Panc1 (cell line): ENCODE measurements around the gene HHLA2. TPM values are rescaled to one million over a fixed set of nuclear protein-coding genes. Genes with fewer than 3 reads are reported as not detected.

Source experiments
- ATAC-seq: fragments of 200-7000 bp; cut with Tn5 transposase; 2 replicates; pipeline ENCODE4 v1.9.1; 2020; ENCODE audit warnings: mild to moderate bottlenecking, moderate library complexity
- BruUV-seq: library from RNA; stranded (reverse); fragments of 400-500 nt; replicated peaks from 2 replicates; lab custom pipeline; 2021; lab: Mats Ljungman, UMichigan
- CTCF ChIA-PET: fragments of 300-600 bp; sonication (Branson Sonifier 250); formaldehyde crosslinking; loops from one replicate; lab custom pipeline; 2022; ENCODE audit warnings: antibody characterized with exemption; lab: Charles Lee
- POLR2A ChIA-PET: fragments of 300-600 bp; sonication (Branson Sonifier 250); formaldehyde crosslinking; loops from one replicate; lab custom pipeline; 2022; ENCODE audit warnings: antibody characterized with exemption; lab: Charles Lee
- DNase-seq: peaks from one replicate; pipeline ENCODE4 v3.0.0-alpha.2; 2010; ENCODE audit warnings: low read depth, low spot score
- H3K27ac ChIP-seq: 2 replicates; pipeline ENCODE4 v1.5.1; 2011; ENCODE audit warnings: mild to moderate bottlenecking, low read length, inconsistent platforms
- H3K27me3 ChIP-seq: fragments of 200-500 bp; sonication (Bioruptor generic); 2 replicates; pipeline ENCODE4 v1.6.0; 2014; ENCODE audit warnings: low read length, inconsistent platforms; ENCODE audit not compliant: control insufficient read depth, insufficient read depth
- H3K36me3 ChIP-seq: fragments of 200-500 bp; sonication (Bioruptor generic); 2 replicates; pipeline ENCODE4 v1.5.1; 2014; ENCODE audit warnings: inconsistent platforms, mild to moderate bottlenecking, low read length, moderate library complexity; ENCODE audit not compliant: control insufficient read depth, insufficient read depth
- H3K4me1 ChIP-seq: 2 replicates; pipeline ENCODE4 v1.5.1; 2011; ENCODE audit warnings: inconsistent platforms, mild to moderate bottlenecking, low read length, moderate library complexity; ENCODE audit not compliant: control insufficient read depth, insufficient read depth
- H3K4me3 ChIP-seq, 2 experiments: 2 replicates each; pipeline ENCODE4 v1.5.1; 2011 to 2012; ENCODE audit warnings: low read depth in 2 of 2, low read length in 2 of 2, mild to moderate bottlenecking in 2 of 2, inconsistent platforms in 1 of 2, moderate library complexity in 1 of 2
- H3K9me3 ChIP-seq: fragments of 200-500 bp; sonication (Bioruptor generic); 2 replicates; pipeline ENCODE4 v1.5.1; 2014; ENCODE audit warnings: low read depth, mild to moderate bottlenecking, inconsistent platforms, low read length, moderate library complexity; ENCODE audit not compliant: control insufficient read depth, insufficient read depth
- POLR2AphosphoS5 ChIP-seq: IDR thresholded peaks from 2 replicates; pipeline ENCODE4 v1.6.1; 2012; ENCODE audit warnings: mild to moderate bottlenecking, low read depth, low read length, moderate library complexity
- SIN3A ChIP-seq: IDR thresholded peaks from 2 replicates; pipeline ENCODE4 v1.6.1; 2012; ENCODE audit warnings: low read depth, mild to moderate bottlenecking, low read length, moderate library complexity, borderline replicate concordance; ENCODE audit not compliant: insufficient read depth
- TCF7L2 ChIP-seq: IDR thresholded peaks from 2 replicates; pipeline ENCODE4 v1.6.1; 2011; ENCODE audit warnings: mild to moderate bottlenecking, low read depth, low read length, inconsistent platforms
- in situ Hi-C: cut with HindIII; loops from 2 replicates; pipeline ENCODE4 v1.10.0; 2016; ENCODE audit warnings: low sequenced_read_pairs, low pct_unique_long_range_greater_than_20kb
- intact Hi-C: fragments of 100-400 bp; cut with micrococcal nuclease; formaldehyde crosslinking; loops from one replicate; pipeline ENCODE4 v1.10.0; 2022; ENCODE audit not compliant: unreplicated experiment
- total RNA-seq: library from RNA; stranded (reverse); gene quantifications from one replicate; pipeline ENCODE4 v1.2.1, GENCODE V29; 2021; ENCODE audit not compliant: unreplicated experiment
- TF ChIP-seq, protein P1 (sequence below), 2 experiments: IDR thresholded peaks; 2 replicates each; pipeline ENCODE4 v1.6.1; 2011 to 2012; ENCODE audit warnings: low read depth in 2 of 2, control low read depth in 1 of 2, low read length in 1 of 2, mild to moderate bottlenecking in 1 of 2, moderate library complexity in 1 of 2; ENCODE audit not compliant: insufficient read depth in 1 of 2
- TF ChIP-seq, protein P2 (sequence below): fragments of 450-650 bp; IDR thresholded peaks from 2 replicates; pipeline ENCODE4 v1.5.1; 2017; ENCODE audit warnings: mild to moderate bottlenecking

The HHLA2 gene
- total RNA-seq, 1 experiment from 2014 or later, result not detected

DNA sequence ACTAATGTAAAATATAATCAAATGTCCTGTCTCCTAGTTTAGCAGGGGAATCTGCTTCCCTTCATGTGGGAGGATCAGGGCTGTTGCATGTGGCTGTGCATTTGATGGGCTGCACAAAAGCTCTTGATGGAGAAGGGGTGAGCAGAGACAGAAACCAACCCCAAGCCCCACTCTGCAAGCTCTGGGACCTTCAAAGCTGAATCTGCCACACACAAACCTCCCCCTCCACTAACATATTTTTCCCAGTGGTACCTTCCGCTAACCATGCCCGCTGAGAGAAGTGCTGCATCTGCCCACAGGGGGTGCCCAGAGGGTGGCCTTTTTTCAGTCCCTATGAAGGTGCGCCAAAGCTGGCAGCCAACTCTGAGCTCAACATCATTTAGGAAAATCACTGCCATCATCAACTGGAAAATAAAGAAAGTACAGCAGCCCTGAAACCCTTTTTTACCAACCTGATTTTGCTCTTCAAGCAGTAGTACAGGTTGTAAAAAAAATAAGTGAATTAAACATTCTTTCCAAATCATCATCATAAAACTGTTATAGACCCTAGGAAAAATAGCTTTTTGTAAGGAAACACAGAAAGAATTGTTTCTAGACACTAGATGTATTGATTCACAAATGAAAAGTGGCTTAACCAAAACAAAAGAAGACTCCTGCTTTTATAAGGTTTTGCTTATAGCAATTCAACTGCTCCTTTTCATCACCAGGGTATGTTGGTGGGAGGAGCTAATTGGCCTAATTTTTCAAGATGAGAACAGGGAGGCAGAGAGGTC, 97.0 kb downstream of the HHLA2 start:
- BruUV-seq, result no TSS peak
- ChIA-PET POLR2A (no interaction called here), CTCF (no interaction called here)
- ATAC-seq (no peak), DNase-seq (no peak)
- Histone ChIP-seq H3K36me3 (no peaks in the 10 kb centered on the region), H3K27ac (no peak overlapping the region), H3K27me3 (no peaks in the 10 kb centered on the region), H3K4me3 (no peak overlapping the region), H3K9me3 (no peaks in the 10 kb centered on the region), H3K4me1 (no peaks in the 10 kb centered on the region)
- TF ChIP-seq SIN3A (no peak), TCF7L2 (no peak), POLR2AphosphoS5 (no peak)
- TF ChIP-seq, protein P1, sequence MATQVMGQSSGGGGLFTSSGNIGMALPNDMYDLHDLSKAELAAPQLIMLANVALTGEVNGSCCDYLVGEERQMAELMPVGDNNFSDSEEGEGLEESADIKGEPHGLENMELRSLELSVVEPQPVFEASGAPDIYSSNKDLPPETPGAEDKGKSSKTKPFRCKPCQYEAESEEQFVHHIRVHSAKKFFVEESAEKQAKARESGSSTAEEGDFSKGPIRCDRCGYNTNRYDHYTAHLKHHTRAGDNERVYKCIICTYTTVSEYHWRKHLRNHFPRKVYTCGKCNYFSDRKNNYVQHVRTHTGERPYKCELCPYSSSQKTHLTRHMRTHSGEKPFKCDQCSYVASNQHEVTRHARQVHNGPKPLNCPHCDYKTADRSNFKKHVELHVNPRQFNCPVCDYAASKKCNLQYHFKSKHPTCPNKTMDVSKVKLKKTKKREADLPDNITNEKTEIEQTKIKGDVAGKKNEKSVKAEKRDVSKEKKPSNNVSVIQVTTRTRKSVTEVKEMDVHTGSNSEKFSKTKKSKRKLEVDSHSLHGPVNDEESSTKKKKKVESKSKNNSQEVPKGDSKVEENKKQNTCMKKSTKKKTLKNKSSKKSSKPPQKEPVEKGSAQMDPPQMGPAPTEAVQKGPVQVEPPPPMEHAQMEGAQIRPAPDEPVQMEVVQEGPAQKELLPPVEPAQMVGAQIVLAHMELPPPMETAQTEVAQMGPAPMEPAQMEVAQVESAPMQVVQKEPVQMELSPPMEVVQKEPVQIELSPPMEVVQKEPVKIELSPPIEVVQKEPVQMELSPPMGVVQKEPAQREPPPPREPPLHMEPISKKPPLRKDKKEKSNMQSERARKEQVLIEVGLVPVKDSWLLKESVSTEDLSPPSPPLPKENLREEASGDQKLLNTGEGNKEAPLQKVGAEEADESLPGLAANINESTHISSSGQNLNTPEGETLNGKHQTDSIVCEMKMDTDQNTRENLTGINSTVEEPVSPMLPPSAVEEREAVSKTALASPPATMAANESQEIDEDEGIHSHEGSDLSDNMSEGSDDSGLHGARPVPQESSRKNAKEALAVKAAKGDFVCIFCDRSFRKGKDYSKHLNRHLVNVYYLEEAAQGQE (IDR thresholded peaks at IDR 0.05; ENCODE audit: insufficient read depth in 1 of 2, low read depth in 2 of 2, low read length in 1 of 2), result no peak
- TF ChIP-seq, protein P2, sequence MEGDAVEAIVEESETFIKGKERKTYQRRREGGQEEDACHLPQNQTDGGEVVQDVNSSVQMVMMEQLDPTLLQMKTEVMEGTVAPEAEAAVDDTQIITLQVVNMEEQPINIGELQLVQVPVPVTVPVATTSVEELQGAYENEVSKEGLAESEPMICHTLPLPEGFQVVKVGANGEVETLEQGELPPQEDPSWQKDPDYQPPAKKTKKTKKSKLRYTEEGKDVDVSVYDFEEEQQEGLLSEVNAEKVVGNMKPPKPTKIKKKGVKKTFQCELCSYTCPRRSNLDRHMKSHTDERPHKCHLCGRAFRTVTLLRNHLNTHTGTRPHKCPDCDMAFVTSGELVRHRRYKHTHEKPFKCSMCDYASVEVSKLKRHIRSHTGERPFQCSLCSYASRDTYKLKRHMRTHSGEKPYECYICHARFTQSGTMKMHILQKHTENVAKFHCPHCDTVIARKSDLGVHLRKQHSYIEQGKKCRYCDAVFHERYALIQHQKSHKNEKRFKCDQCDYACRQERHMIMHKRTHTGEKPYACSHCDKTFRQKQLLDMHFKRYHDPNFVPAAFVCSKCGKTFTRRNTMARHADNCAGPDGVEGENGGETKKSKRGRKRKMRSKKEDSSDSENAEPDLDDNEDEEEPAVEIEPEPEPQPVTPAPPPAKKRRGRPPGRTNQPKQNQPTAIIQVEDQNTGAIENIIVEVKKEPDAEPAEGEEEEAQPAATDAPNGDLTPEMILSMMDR, result no peak
- intact Hi-C loops (no loop called here), in situ Hi-C loops (no loop called here)

DNA sequence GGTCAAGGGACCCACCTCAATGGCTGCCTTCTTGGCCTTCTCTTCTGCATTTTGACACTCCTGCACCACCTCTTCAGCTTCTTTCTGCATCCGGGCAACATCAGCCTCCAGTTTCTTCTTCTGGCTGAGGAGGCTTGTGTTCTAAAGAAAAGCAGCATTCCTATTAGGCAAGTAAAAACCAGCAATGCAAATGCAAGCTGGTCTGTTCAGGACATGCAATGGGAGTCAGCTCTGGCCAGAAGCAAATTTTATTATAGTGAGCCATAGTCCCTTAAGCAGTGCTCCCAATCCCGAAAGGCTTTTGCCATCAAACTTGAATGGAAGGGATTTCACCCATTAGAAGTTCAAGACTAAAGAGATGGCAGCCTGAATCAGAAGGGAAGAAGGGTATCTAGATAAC, 97.7 kb downstream of the HHLA2 start:
- ChIA-PET CTCF (no interaction called here), POLR2A (no interaction called here)
- Histone ChIP-seq H3K9me3 (no peaks in the 10 kb centered on the region), H3K36me3 (no peaks in the 10 kb centered on the region), H3K4me1 (no peaks in the 10 kb centered on the region), H3K4me3 (no peak overlapping the region), H3K27ac (no peak overlapping the region), H3K27me3 (no peaks in the 10 kb centered on the region)
- TF ChIP-seq POLR2AphosphoS5 (no peak), SIN3A (no peak), TCF7L2 (no peak)
- TF ChIP-seq, protein P2, result no peak
- TF ChIP-seq, protein P1 (IDR thresholded peaks at IDR 0.05; ENCODE audit: insufficient read depth in 1 of 2, low read depth in 2 of 2, low read length in 1 of 2), result no peak
- in situ Hi-C loops, result no loop called here
- no TSS peak for BruUV-seq
- ATAC-seq, result no peak
- no peak for DNase-seq
- intact Hi-C loops, result no loop called here
